K562 (cell line): Measurements from ENCODE around the gene DIP2B. TPM values are rescaled to one million over a fixed set of nuclear protein-coding genes. Genes with fewer than 3 reads are reported as not detected.

Source experiments
- BRD4 ChIP-seq: fragments of 200-600 bp; sonication (generic); IDR thresholded peaks from 2 replicates; pipeline ENCODE4 v1.6.1; 2017; ENCODE audit warnings: inconsistent platforms
- ESRRB ChIP-seq: fragments of 250-450 bp; sonication (Bioruptor Pico); IDR thresholded peaks from 2 replicates; pipeline ENCODE4 v1.5.0; 2020; ENCODE audit warnings: mild to moderate bottlenecking, moderate library complexity, borderline replicate concordance
- MCM7 ChIP-seq, 2 experiments: fragments of 450-650 bp; IDR thresholded peaks; 2 replicates each; pipeline ENCODE4 v1.6.1; 2016 to 2018
- MTF1 ChIP-seq: fragments of 250-450 bp; sonication (Bioruptor Pico); IDR thresholded peaks from 2 replicates; pipeline ENCODE4 v1.9.0; 2021; ENCODE audit warnings: moderate library complexity, mild to moderate bottlenecking, inconsistent platforms, borderline replicate concordance
- SRSF1 ChIP-seq: fragments of 200-400 bp; formaldehyde crosslinking; IDR thresholded peaks from 2 replicates; pipeline ENCODE4 v1.6.1; 2017; ENCODE audit warnings: mild to moderate bottlenecking, low read depth, low read length, moderate library complexity
- XRCC3 ChIP-seq: fragments of 450-650 bp; IDR thresholded peaks from 2 replicates; pipeline ENCODE4 v1.6.1; 2017; ENCODE audit warnings: mild to moderate bottlenecking, moderate library complexity
- ZBTB8A ChIP-seq: fragments of 450-650 bp; IDR thresholded peaks from 2 replicates; pipeline ENCODE4 v1.6.1; 2018; ENCODE audit warnings: mild to moderate bottlenecking, moderate library complexity; ENCODE audit not compliant: partially characterized antibody
- ZNF124 ChIP-seq: sonication (generic); formaldehyde crosslinking; IDR thresholded peaks from 2 replicates; pipeline ENCODE4 v1.8.1; 2022; ENCODE audit warnings: missing genetic modification reagents
- ZNF311 ChIP-seq: fragments of 250-450 bp; sonication (Bioruptor Pico); IDR thresholded peaks from 2 replicates; pipeline ENCODE4 v1.4.0; 2020; ENCODE audit warnings: mild to moderate bottlenecking, moderate library complexity
- polyA plus RNA-seq, 8 experiments: library from polyadenylated mRNA; depleted of rRNA in 4 of 8; stranded (reverse) in 5 of 8; unstranded in 3 of 8; fragments of >200 nt; fragmentation: Nextera tagmentation in 2 of 8; fragmentation: Illumina TruSeq in 1 of 8; extraction: Ambion mirVana in 2 of 8; extraction: Trizol in 1 of 8; gene quantifications; 2 replicates each; pipeline versions ENCODE4 v1.2.1 to v1.2.3, GENCODE V29; 2011 to 2014; ENCODE audit warnings: inconsistent platforms in 1 of 8, missing spikeins in 1 of 8
- total RNA-seq, 7 experiments: library from RNA; depleted of rRNA in 6 of 7; stranded (reverse); fragments of >200 nt in 6 of 7; fragmentation: Illumina TruSeq in 2 of 7; extraction: Trizol in 2 of 7; gene quantifications; 2 replicates each; pipeline versions ENCODE4 v1.2.1 to v1.2.3, GENCODE V29; 2011 to 2021; ENCODE audit warnings: low replicate concordance in 1 of 7
- TF ChIP-seq, protein P1 (sequence below): fragments of 250-450 bp; sonication (Bioruptor Pico); IDR thresholded peaks from 2 replicates; pipeline ENCODE4 v1.9.0; 2021; ENCODE audit warnings: mild to moderate bottlenecking
- TF ChIP-seq, protein P2 (sequence below): fragments of 250-450 bp; sonication (Bioruptor Pico); IDR thresholded peaks from 2 replicates; pipeline ENCODE4 v1.4.0; 2020; ENCODE audit warnings: mild to moderate bottlenecking, moderate library complexity, borderline replicate concordance
- TF ChIP-seq, protein P3 (sequence below): fragments of 450-650 bp; IDR thresholded peaks from 2 replicates; pipeline ENCODE4 v1.6.1; 2018; ENCODE audit warnings: mild to moderate bottlenecking, low read depth; ENCODE audit not compliant: partially characterized antibody
- TF ChIP-seq, protein P4 (sequence below): fragments of 250-450 bp; sonication (Bioruptor Pico); IDR thresholded peaks from 2 replicates; pipeline ENCODE4 v1.4.0; 2020
- TF ChIP-seq, protein P5 (sequence below): sonication (generic); formaldehyde crosslinking; IDR thresholded peaks from 2 replicates; pipeline ENCODE4 v1.8.1; 2023; ENCODE audit warnings: mild to moderate bottlenecking, missing genetic modification reagents

Gene DIP2B
- total and polyA plus RNA-seq, 9 of the 15 experiments (the other 6 are each of a cell fraction or from before 2014, with no cell fraction given): 4.6 to 26.1 (median 18.8) TPM

DNA sequence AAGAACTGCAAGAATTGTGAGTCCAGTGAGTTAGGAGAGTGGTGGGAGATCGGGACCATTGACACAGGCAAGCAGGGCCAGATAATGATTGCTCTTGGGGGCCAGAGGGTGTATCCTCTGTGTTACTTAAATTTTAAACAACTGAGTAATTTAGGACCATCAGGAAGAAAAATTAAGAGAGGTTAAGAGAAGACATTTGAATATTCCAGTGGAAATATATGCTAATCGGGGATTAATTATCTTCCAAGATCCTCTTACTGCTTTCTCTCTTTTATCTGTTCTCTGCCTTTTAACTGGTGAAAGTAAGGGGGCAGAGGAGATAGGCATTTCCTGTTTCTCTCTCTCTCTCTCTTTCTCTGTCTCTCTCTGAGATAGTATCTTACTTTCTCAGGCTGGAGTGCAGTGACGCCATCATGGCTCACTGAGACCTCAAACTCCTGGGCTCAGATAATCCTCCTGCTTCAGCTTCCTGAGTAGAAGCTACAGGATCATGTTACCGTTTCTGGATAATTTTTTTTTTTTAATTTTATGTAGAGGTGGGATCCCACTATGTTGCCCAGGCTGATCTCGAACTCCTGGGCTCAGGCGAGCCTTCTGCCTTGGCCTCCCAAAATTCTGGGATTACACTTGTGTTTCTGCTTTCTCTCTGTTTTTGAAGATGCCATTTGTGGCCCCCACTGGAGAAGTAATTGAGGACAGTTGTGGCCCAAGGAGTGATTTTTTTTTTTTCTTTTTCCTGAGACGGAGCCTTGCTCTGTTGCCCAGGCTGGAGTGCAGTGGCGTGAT lies 85.1 kb downstream of the DIP2B start (continued):
- TF ChIP-seq MTF1 (CRISPR knock-in tag): no peak
- TF ChIP-seq, protein P1, sequence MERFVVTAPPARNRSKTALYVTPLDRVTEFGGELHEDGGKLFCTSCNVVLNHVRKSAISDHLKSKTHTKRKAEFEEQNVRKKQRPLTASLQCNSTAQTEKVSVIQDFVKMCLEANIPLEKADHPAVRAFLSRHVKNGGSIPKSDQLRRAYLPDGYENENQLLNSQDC (CRISPR knock-in tag): no peak
- 0 out of 2 replicates have a peak, but pooled peaks have one; percentile 17 for TF ChIP-seq ZNF311
- TF ChIP-seq ZNF124: no peak
- TF ChIP-seq, protein P2, sequence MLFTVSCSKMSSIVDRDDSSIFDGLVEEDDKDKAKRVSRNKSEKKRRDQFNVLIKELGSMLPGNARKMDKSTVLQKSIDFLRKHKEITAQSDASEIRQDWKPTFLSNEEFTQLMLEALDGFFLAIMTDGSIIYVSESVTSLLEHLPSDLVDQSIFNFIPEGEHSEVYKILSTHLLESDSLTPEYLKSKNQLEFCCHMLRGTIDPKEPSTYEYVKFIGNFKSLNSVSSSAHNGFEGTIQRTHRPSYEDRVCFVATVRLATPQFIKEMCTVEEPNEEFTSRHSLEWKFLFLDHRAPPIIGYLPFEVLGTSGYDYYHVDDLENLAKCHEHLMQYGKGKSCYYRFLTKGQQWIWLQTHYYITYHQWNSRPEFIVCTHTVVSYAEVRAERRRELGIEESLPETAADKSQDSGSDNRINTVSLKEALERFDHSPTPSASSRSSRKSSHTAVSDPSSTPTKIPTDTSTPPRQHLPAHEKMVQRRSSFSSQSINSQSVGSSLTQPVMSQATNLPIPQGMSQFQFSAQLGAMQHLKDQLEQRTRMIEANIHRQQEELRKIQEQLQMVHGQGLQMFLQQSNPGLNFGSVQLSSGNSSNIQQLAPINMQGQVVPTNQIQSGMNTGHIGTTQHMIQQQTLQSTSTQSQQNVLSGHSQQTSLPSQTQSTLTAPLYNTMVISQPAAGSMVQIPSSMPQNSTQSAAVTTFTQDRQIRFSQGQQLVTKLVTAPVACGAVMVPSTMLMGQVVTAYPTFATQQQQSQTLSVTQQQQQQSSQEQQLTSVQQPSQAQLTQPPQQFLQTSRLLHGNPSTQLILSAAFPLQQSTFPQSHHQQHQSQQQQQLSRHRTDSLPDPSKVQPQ: no peak
- no peak for TF ChIP-seq ESRRB
- TF ChIP-seq SRSF1: no peak
- TF ChIP-seq XRCC3: no peak
- no peak for TF ChIP-seq MCM7 (IDR thresholded peaks at IDR 0.05)
- no peak for TF ChIP-seq ZBTB8A
- TF ChIP-seq BRD4: peak; percentile 78; the same call in 1 of the 2 replicates
- TF ChIP-seq, protein P3, sequence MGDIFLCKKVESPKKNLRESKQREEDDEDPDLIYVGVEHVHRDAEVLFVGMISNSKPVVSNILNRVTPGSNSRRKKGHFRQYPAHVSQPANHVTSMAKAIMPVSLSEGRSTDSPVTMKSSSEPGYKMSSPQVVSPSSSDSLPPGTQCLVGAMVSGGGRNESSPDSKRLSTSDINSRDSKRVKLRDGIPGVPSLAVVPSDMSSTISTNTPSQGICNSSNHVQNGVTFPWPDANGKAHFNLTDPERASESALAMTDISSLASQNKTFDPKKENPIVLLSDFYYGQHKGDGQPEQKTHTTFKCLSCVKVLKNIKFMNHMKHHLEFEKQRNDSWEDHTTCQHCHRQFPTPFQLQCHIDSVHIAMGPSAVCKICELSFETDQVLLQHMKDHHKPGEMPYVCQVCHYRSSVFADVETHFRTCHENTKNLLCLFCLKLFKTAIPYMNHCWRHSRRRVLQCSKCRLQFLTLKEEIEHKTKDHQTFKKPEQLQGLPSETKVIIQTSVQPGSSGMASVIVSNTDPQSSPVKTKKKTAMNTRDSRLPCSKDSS: no peak
- TF ChIP-seq, protein P4, sequence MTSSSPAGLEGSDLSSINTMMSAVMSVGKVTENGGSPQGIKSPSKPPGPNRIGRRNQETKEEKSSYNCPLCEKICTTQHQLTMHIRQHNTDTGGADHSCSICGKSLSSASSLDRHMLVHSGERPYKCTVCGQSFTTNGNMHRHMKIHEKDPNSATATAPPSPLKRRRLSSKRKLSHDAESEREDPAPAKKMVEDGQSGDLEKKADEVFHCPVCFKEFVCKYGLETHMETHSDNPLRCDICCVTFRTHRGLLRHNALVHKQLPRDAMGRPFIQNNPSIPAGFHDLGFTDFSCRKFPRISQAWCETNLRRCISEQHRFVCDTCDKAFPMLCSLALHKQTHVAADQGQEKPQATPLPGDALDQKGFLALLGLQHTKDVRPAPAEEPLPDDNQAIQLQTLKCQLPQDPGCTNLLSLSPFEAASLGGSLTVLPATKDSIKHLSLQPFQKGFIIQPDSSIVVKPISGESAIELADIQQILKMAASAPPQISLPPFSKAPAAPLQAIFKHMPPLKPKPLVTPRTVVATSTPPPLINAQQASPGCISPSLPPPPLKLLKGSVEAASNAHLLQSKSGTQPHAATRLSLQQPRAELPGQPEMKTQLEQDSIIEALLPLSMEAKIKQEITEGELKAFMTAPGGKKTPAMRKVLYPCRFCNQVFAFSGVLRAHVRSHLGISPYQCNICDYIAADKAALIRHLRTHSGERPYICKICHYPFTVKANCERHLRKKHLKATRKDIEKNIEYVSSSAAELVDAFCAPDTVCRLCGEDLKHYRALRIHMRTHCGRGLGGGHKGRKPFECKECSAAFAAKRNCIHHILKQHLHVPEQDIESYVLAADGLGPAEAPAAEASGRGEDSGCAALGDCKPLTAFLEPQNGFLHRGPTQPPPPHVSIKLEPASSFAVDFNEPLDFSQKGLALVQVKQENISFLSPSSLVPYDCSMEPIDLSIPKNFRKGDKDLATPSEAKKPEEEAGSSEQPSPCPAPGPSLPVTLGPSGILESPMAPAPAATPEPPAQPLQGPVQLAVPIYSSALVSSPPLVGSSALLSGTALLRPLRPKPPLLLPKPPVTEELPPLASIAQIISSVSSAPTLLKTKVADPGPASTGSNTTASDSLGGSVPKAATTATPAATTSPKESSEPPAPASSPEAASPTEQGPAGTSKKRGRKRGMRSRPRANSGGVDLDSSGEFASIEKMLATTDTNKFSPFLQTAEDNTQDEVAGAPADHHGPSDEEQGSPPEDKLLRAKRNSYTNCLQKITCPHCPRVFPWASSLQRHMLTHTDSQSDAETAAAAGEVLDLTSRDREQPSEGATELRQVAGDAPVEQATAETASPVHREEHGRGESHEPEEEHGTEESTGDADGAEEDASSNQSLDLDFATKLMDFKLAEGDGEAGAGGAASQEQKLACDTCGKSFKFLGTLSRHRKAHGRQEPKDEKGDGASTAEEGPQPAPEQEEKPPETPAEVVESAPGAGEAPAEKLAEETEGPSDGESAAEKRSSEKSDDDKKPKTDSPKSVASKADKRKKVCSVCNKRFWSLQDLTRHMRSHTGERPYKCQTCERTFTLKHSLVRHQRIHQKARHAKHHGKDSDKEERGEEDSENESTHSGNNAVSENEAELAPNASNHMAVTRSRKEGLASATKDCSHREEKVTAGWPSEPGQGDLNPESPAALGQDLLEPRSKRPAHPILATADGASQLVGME (CRISPR knock-in tag): no peak
- TF ChIP-seq, protein P5, sequence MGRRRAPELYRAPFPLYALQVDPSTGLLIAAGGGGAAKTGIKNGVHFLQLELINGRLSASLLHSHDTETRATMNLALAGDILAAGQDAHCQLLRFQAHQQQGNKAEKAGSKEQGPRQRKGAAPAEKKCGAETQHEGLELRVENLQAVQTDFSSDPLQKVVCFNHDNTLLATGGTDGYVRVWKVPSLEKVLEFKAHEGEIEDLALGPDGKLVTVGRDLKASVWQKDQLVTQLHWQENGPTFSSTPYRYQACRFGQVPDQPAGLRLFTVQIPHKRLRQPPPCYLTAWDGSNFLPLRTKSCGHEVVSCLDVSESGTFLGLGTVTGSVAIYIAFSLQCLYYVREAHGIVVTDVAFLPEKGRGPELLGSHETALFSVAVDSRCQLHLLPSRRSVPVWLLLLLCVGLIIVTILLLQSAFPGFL (CRISPR knock-in tag): no peak
